HUES64 (cell line): Measurements from ENCODE around the gene SND1.

Experiments
- H3K27ac ChIP-seq: 2 replicates; pipeline ENCODE4 v1.7.0; 2013; ENCODE audit warnings: low read depth, low read length, inconsistent platforms
- H3K27me3 ChIP-seq: 2 replicates; pipeline ENCODE4 v1.6.1; 2013; ENCODE audit warnings: mild to moderate bottlenecking, low read length; ENCODE audit not compliant: insufficient read depth
- H3K36me3 ChIP-seq: 2 replicates; pipeline ENCODE4 v1.6.1; 2013; ENCODE audit warnings: mild to moderate bottlenecking, low read length; ENCODE audit not compliant: insufficient read depth
- H3K4me1 ChIP-seq: 2 replicates; pipeline ENCODE4 v1.6.1; 2013; ENCODE audit warnings: mild to moderate bottlenecking, low read length, moderate library complexity; ENCODE audit not compliant: insufficient read depth
- H3K4me3 ChIP-seq: 2 replicates; pipeline ENCODE4 v1.5.1; 2013; ENCODE audit warnings: mild to moderate bottlenecking, low read length, moderate library complexity
- H3K9ac ChIP-seq: 2 replicates; pipeline ENCODE4 v1.6.1; 2013; ENCODE audit warnings: mild to moderate bottlenecking, low read depth, low read length
- H3K9me3 ChIP-seq: 2 replicates; pipeline ENCODE4 v1.6.1; 2013; ENCODE audit warnings: low read depth, low read length; ENCODE audit not compliant: insufficient read depth
- WGBS: fragments of 150-250, 120-280 bp; methylation state at CpG from one replicate; pipeline ENCODE4 v1.1.7; 2013; ENCODE audit warnings: missing lambda C conversion rate; 5-methylcytosine and 5-hydroxymethylcytosine counted together

SND1 gene

GRCh38 chr7:127928852-127929251 is 276.9 kb downstream of the SND1 start:
- H3K27ac ChIP-seq: no peak overlapping the region

GRCh38 chr7:127930341-127931328 is 278.6 kb downstream of the SND1 start:
- Histone ChIP-seq H3K9me3 (no peaks in the 10 kb centered on the region), H3K9ac (no peak overlapping the region), H3K4me1 (peaks cover 12% of the 10 kb centered on the region; the same call in 1 of the 2 replicates), H3K27ac (no peak overlapping the region), H3K36me3 (peaks cover 31% of the 10 kb centered on the region), H3K4me3 (no peak overlapping the region), H3K27me3 (no peaks in the 10 kb centered on the region)
- WGBS: 98% methylated on average over 3 of the region's 3 CpGs

More at GRCh38 chr7:127928852-127929251, 276.9 kb downstream of the SND1 start:
- Histone ChIP-seq H3K9me3 (no peaks in the 10 kb centered on the region), H3K9ac (no peak overlapping the region), H3K36me3 (peaks cover 31% of the 10 kb centered on the region), H3K4me1 (peaks cover 8% of the 10 kb centered on the region; the same call in 1 of the 2 replicates), H3K27me3 (no peaks in the 10 kb centered on the region), H3K4me3 (no peak overlapping the region)
- WGBS: 98% methylated on average over 6 of the region's 6 CpGs

GRCh38 chr7:127932076-127932475 is 280.1 kb downstream of the SND1 start:
- Histone ChIP-seq H3K36me3 (peaks cover 31% of the 10 kb centered on the region), H3K4me1 (peaks cover 12% of the 10 kb centered on the region; the same call in 1 of the 2 replicates), H3K27me3 (no peaks in the 10 kb centered on the region), H3K27ac (no peak overlapping the region), H3K9me3 (no peaks in the 10 kb centered on the region), H3K4me3 (no peak overlapping the region), H3K9ac (no peak overlapping the region)
- 96% methylated on average over 1 of the region's 1 CpG for WGBS

- no peak overlapping the region for H3K9ac ChIP-seq
- no peaks in the 10 kb centered on the region for H3K9me3 ChIP-seq
- peaks cover 31% of the 10 kb centered on the region for H3K36me3 ChIP-seq
- H3K27ac ChIP-seq: no peak overlapping the region
- no peaks in the 10 kb centered on the region for H3K27me3 ChIP-seq
- peaks cover 11% of the 10 kb centered on the region; the same call in 1 of the 2 replicates for H3K4me1 ChIP-seq
- WGBS: 100% methylated on average over 1 of the region's 1 CpG
- no peak overlapping the region for H3K4me3 ChIP-seq
Observed at GRCh38 chr7:127932496-127932895, 280.5 kb downstream of the SND1 start.

GRCh38 chr7:127933146-127933545 is 281.2 kb downstream of the SND1 start:
- H3K27ac ChIP-seq: no peak overlapping the region
- H3K4me3 ChIP-seq: no peak overlapping the region
- H3K9ac ChIP-seq: no peak overlapping the region
- 86% methylated on average over 4 of the region's 4 CpGs for WGBS
- no peaks in the 10 kb centered on the region for H3K27me3 ChIP-seq
- H3K9me3 ChIP-seq: no peaks in the 10 kb centered on the region
- H3K4me1 ChIP-seq: peaks cover 13% of the 10 kb centered on the region; the same call in 1 of the 2 replicates
- H3K36me3 ChIP-seq: peaks cover 31% of the 10 kb centered on the region

GRCh38 chr7:127934711-127935110 is 282.7 kb downstream of the SND1 start:
- H3K4me3 ChIP-seq: no peak overlapping the region
- no peaks in the 10 kb centered on the region for H3K27me3 ChIP-seq
- peaks cover 13% of the 10 kb centered on the region; the same call in 1 of the 2 replicates for H3K4me1 ChIP-seq
- no peak overlapping the region for H3K9ac ChIP-seq
- H3K36me3 ChIP-seq: peaks cover 23% of the 10 kb centered on the region
- WGBS: 93% methylated on average over 5 of the region's 5 CpGs
- no peaks in the 10 kb centered on the region for H3K9me3 ChIP-seq
- no peak overlapping the region for H3K27ac ChIP-seq

GRCh38 chr7:127935847-127936376 is 283.9 kb downstream of the SND1 start:
- Histone ChIP-seq H3K36me3 (peaks cover 11% of the 10 kb centered on the region), H3K4me1 (peaks cover 13% of the 10 kb centered on the region; the same call in 1 of the 2 replicates), H3K4me3 (no peak overlapping the region), H3K9ac (no peak overlapping the region), H3K9me3 (no peaks in the 10 kb centered on the region), H3K27ac (no peak overlapping the region), H3K27me3 (no peaks in the 10 kb centered on the region)
- 91% methylated on average over 6 of the region's 6 CpGs for WGBS

- H3K4me3 ChIP-seq: no peak overlapping the region
- no peak overlapping the region for H3K27ac ChIP-seq
- H3K36me3 ChIP-seq: peaks cover 1% of the 10 kb centered on the region; the same call in 1 of the 2 replicates
- WGBS: 73% methylated on average over 3 of the region's 3 CpGs
- H3K4me1 ChIP-seq: peaks cover 13% of the 10 kb centered on the region; the same call in 1 of the 2 replicates
- no peak overlapping the region for H3K9ac ChIP-seq
- no peaks in the 10 kb centered on the region for H3K27me3 ChIP-seq
- no peaks in the 10 kb centered on the region for H3K9me3 ChIP-seq
Observed at GRCh38 chr7:127937066-127937680, 285.2 kb downstream of the SND1 start.

GRCh38 chr7:127938588-127938987 is 286.6 kb downstream of the SND1 start:
- Histone ChIP-seq H3K4me1 (peaks cover 13% of the 10 kb centered on the region; the same call in 1 of the 2 replicates), H3K36me3 (peaks cover 15% of the 10 kb centered on the region), H3K27me3 (no peaks in the 10 kb centered on the region), H3K9ac (no peak overlapping the region), H3K4me3 (no peak overlapping the region), H3K9me3 (no peaks in the 10 kb centered on the region), H3K27ac (no peak overlapping the region)
- 88% methylated on average over 2 of the region's 2 CpGs for WGBS

- H3K36me3 ChIP-seq: peaks cover 21% of the 10 kb centered on the region
- peaks cover 6% of the 10 kb centered on the region; the same call in 1 of the 2 replicates for H3K4me1 ChIP-seq
- H3K27me3 ChIP-seq: no peaks in the 10 kb centered on the region
- no peak overlapping the region for H3K9ac ChIP-seq
- no peak overlapping the region for H3K4me3 ChIP-seq
- WGBS: 93% methylated on average over 5 of the region's 5 CpGs
- H3K9me3 ChIP-seq: no peaks in the 10 kb centered on the region
- no peak overlapping the region for H3K27ac ChIP-seq
Observed at GRCh38 chr7:127940381-127941160, 288.6 kb downstream of the SND1 start.
